HG03354 (cell line): ENCODE results near the gene CCDC178.
A peak's percentile ranks its signal among the peaks of the same experiment; 100 is the strongest.
"Not testable (repeated sequence)": the region's sequence is repeated elsewhere in the genome, so short reads cannot be mapped to it uniquely, and the experiment has no call there.

Experiments used
- ATAC-seq: cut with Tn5 transposase; IDR thresholded peaks from one replicate; pipeline ENCODE4 v1.9.1; 2021; ENCODE audit warnings: mild to moderate bottlenecking; ENCODE audit not compliant: unreplicated experiment, poor library complexity, severe bottlenecking

CCDC178 gene

GRCh38 chr18:33440060-33441043 lies at the start of gene CCDC178:
CCDC178 (minus strand) TSS chr18:33440721; CDS start chr18:33412088, 28,633 bp downstream.
- peak; percentile 49 for ATAC-seq

- no peak for ATAC-seq
Observed at GRCh38 chr18:33483908-33484307, 43.4 kb upstream of the CCDC178 start.

- ATAC-seq = no peak
Observed at GRCh38 chr18:33472509-33472908, 32.0 kb upstream of the CCDC178 start.

- no peak for ATAC-seq
Observed at GRCh38 chr18:33470216-33470615, 29.7 kb upstream of the CCDC178 start.

GRCh38 chr18:33469699-33470098 lies 29.2 kb upstream of the CCDC178 start:
- ATAC-seq = no peak

GRCh38 chr18:33467531-33467930 lies 27.0 kb upstream of the CCDC178 start:
- no peak for ATAC-seq

- no peak for ATAC-seq
Observed at GRCh38 chr18:33466822-33467221, 26.3 kb upstream of the CCDC178 start.

- no peak for ATAC-seq
Observed at GRCh38 chr18:33460681-33461080, 20.2 kb upstream of the CCDC178 start.

GRCh38 chr18:33459612-33460011 lies 19.1 kb upstream of the CCDC178 start:
- ATAC-seq = no peak

- ATAC-seq = no peak
Observed at GRCh38 chr18:33446604-33447003, 6.1 kb upstream of the CCDC178 start.

- no peak for ATAC-seq
Observed at GRCh38 chr18:33444709-33445108, 4.2 kb upstream of the CCDC178 start.

GRCh38 chr18:33432857-33433256 lies 7.7 kb downstream of the CCDC178 start:
- no peak for ATAC-seq

- ATAC-seq = no peak
Observed at GRCh38 chr18:33427549-33427948, 13.0 kb downstream of the CCDC178 start.

GRCh38 chr18:33424266-33424946 lies 16.1 kb downstream of the CCDC178 start:
- no peak for ATAC-seq

GRCh38 chr18:33421225-33421624 lies 19.3 kb downstream of the CCDC178 start:
- no peak for ATAC-seq

- ATAC-seq = peak; percentile 72
Observed at GRCh38 chr18:33404244-33404873, 36.2 kb downstream of the CCDC178 start.

- ATAC-seq = not testable (repeated sequence)
Observed at GRCh38 chr18:33398939-33399338, 41.6 kb downstream of the CCDC178 start.

GRCh38 chr18:33375829-33376228 lies 64.7 kb downstream of the CCDC178 start:
- ATAC-seq = no peak

GRCh38 chr18:33372442-33372841 lies 68.1 kb downstream of the CCDC178 start:
- ATAC-seq = no peak

GRCh38 chr18:33369711-33370449 lies 70.6 kb downstream of the CCDC178 start:
- no peak for ATAC-seq
